Measurements from ENCODE around the gene FAAP20.

The FAAP20 gene

DNA sequence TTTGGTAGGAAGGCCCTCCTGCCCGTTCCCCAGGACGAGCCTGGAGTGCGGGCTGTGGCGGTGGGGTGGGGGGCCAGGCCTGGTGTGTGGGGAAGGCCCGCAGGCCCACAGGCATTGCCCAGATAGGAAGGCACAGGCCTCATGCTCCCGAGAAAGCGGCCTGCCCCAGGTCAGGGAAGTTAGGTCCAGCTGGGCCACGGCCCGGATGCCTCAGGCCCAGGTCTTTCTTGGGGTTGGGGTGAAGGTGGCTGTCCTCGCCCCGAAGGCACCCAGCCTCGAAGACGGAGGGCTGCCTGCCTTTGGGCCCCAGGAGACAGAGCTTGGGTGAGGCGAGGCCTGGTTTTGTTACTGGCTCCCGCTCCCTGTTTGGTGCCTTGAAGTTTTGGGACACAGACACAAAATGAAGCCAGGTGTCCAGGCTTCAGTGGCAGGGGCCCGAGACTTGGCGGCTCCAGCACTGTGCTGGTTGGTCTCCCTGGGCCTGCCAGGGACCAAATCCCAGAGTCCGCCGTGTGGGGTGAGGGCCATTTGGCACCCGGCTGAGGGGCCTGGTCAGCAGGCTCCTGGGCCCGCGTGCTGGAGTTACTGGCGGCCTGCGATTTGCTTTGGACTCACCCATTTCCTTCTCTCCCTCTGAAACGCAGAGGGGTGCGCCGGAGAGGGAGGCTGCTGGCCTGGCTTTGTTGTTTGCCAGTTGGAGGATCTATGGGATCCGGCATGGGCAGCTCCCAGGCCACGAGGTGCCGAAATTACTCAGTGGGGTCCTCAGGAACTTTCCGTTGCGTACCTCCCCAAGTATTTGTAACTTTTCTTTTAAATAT lies 35.5 kb upstream of the FAAP20 start:
- DNase-seq = no peak

DNA sequence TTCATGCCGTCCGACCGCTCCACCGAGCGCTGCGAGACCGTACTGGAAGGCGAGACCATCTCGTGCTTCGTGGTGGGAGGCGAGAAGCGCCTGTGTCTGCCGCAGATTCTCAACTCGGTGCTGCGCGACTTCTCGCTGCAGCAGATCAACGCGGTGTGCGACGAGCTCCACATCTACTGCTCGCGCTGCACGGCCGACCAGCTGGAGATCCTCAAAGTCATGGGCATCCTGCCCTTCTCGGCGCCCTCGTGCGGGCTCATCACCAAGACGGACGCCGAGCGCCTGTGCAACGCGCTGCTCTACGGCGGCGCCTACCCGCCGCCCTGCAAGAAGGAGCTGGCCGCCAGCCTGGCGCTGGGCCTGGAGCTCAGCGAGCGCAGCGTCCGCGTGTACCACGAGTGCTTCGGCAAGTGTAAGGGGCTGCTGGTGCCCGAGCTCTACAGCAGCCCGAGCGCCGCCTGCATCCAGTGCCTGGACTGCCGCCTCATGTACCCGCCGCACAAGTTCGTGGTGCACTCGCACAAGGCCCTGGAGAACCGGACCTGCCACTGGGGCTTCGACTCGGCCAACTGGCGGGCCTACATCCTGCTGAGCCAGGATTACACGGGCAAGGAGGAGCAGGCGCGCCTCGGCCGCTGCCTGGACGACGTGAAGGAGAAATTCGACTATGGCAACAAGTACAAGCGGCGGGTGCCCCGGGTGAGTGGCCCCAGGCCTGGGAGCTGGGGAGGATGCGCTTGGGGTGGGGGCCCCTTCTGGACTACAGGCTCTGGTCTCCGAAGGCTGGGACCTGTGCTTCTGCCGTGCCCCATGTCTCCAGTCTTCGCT lies 34.7 kb upstream of the FAAP20 start:
- peak; percentile 48 to 52 for DNase-seq

DNA sequence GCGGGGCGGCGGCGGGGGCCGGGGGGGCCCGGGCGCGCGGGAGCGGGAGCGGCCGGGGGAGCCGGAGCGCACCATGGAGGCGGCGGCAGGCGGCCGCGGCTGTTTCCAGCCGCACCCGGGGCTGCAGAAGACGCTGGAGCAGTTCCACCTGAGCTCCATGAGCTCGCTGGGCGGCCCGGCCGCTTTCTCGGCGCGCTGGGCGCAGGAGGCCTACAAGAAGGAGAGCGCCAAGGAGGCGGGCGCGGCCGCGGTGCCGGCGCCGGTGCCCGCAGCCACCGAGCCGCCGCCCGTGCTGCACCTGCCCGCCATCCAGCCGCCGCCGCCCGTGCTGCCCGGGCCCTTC lies 34.1 kb upstream of the FAAP20 start:
- no peak for DNase-seq

DNA sequence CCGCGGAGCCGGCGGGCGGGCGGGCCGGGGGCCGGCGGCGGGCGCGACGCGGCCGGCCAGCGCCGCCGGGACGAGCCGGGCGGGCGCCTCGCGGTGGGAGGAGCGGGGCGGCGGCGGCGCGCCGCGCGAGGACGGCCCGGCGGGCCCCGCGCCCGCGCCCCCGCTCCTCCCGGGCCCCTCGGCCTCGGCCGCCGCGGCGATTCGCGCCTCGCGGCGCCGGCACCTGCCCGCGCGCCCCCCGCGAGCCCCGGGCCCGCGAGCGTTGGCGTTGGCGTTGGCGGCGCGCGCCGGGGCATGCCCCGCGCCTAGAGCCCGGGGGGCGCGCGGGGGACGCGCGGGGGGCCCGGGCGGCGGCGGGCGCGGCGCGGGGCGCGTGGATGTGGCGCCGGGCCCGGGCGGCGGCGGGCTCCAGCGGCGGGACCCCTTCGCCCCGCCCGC lies 33.6 kb upstream of the FAAP20 start, which contains the start of gene SKI:
Gene SKI, plus strand, starts transcription at position 163 of the 438 bp plus-strand sequence. CDS start 448 bp downstream, outside the sequence.
- no peak for DNase-seq

DNA sequence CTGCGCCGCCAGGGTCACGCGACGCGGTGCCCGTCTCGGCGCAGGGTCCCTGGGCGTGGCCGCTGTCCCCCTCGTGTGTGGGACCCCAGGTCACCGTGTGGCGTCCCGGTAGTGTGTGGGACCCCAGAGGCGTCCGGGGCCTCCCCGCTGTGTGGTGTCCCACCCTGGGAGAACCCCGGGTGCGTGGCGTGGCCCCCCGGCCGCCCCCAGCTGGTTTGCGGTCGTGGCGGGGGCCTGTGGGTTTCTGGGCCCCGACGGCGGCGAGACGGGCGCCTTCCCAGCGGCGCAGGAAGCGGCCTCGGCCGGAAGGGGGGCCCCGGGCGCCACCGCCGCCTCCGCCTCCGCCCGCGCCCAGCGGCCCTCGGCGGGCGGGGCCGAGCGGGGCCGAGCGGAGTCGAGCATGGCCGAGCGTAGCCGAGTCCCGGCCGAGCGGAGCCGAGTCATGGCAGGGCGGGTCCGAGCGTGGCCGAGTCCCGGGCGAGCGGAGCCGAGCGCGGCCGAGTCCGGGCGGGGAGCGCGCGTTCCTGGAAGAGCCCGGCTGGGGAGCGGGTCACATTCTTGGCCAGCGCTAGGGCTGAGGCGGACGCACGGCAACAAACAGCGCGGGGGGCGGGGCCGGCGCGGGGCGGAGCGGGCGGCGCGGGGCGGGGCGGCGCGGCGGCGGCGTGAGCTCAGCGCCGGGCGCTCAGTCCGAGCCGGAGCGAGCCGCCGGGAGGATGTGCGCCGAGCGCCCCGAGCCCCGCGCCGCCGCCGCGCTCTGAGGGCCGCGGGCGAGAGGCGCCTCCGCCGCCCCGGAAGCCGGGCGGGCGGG lies 33.0 kb upstream of the FAAP20 start:
- peak; percentile 90 to 95 for DNase-seq

DNA sequence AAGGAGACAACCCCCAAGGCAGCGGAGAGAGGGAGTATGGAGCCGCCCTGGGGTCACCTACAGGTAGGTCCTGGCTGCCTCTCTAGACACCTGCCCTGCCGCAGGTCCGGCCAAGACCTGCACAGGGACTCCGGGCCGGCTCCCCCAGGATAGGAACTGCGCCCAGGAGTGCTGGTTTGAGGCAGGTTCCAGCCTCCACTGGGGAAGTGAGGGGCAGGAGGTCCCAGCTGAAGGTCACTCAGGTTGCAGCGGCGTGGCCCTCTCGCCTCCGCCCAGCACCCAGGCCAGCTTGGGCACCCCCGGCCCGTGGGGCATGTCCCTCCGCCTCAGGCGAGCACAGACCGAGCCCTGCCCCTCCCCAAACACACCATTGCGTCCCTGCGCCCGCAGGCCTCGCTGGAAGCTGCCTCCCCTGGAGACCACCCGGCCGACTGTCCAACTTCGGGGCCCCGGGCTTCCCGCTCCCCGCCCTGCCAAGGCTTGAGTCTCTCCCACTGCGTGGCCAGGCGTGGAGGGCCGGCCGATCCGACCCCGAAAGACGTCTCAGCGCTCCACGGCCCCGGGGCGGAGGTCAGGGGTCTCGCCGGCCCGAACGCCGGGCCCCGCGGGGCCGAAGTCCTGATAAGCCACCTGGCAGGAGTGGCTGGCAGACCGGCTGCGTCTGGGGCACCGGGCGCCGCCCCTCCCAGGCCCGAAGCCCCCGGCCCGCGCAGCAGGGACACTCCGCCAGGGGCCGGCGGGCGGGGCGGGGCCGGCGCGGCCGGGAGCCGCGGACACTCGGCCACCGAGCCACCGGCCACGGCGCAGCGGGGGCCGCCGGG lies 32.2 kb upstream of the FAAP20 start:
- DNase-seq = no peak

DNA sequence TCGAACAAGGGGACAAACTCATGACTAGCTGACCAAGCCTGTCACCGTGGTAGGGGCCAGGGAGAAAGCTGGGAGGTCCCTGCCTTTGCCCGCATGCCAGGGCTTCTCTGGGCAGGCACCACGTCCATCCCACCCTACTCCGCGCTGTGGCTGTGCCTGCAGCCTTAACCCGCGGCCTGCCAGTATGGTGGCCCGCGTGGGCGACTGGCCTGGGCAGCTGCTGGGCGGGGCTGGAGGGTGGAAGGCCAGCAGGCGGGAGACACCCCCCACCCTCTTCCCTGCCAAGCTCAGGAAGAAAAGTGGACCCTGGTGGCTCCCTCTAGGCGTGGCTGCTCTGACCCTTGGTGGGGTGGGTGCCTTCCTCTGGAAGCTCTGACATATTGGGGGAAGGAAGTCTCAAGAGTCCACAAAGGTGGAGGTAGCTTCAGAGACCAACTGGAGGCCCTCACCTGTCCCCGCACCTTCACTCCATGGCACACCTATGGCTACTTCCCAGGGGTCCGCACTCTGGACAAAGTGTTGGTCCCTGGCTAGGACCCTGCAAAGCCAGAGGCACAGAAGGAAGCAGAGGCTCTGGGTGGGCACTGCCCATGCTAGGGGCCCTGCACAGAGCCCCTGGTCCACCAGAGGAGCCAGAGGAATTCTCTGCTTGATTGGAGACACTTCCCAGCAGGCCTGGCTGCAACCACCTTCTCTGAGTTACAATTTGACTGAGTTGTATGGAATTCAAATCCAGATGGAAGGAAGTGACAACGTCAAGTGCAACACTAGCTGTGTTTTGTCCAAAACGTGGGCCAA lies 30.3 kb upstream of the FAAP20 start:
- DNase-seq = no peak

DNA sequence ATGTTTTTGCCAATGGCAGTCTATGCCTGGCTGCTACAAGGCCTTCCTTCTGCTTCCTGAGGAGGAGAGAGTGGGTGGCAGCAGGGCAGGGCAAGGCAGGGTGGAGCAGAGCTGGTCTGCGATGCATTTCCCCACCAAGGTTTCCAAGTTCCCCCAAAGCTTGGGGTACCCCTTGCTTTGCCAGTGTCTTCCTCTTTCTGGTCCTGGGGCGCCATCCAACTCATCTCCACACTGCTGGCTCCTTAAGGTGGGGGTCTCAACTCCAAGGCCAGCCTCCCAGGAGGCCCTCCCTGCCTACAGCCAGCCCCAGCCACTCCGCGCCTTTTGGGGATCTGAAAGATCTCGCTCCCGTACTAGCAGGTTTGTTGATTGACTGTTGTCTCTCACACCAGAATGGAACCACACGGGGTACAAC lies 29.6 kb upstream of the FAAP20 start:
- DNase-seq = no peak

DNA sequence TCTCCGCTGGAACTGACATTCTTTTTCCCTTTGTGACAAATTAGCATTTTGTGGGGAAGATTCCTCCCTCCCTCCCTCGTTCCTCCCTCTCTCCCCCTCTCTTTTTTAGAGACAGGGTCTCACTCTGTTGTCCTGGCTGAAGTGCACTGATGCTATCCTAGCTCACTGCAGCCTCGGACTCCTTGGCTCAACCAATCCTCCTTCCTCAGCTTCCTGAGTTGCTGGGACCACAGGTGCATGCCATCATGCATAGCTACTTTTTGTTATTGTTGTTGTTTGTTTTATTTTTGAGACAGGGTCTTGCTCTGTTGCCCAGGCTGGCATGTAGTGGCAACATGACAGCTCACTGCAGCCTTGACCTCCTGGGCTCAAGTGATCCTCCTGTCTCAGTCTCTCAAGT lies 26.7 kb upstream of the FAAP20 start:
- DNase-seq = no peak

DNA sequence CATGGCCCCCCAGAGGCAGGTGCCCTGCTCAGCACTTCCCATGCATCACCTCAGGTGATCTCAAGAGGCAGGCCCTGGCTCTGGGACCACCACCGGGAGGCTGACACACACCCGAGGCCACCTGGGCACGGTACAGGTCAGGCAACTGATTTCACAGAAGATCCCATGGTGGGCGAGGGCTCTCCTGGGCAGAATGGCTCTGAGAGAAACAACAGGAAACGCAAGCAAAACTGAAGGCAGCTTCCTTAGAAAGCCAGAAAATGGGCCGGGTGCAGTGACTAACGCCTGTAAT lies 22.1 kb upstream of the FAAP20 start:
- no peak for DNase-seq

DNA sequence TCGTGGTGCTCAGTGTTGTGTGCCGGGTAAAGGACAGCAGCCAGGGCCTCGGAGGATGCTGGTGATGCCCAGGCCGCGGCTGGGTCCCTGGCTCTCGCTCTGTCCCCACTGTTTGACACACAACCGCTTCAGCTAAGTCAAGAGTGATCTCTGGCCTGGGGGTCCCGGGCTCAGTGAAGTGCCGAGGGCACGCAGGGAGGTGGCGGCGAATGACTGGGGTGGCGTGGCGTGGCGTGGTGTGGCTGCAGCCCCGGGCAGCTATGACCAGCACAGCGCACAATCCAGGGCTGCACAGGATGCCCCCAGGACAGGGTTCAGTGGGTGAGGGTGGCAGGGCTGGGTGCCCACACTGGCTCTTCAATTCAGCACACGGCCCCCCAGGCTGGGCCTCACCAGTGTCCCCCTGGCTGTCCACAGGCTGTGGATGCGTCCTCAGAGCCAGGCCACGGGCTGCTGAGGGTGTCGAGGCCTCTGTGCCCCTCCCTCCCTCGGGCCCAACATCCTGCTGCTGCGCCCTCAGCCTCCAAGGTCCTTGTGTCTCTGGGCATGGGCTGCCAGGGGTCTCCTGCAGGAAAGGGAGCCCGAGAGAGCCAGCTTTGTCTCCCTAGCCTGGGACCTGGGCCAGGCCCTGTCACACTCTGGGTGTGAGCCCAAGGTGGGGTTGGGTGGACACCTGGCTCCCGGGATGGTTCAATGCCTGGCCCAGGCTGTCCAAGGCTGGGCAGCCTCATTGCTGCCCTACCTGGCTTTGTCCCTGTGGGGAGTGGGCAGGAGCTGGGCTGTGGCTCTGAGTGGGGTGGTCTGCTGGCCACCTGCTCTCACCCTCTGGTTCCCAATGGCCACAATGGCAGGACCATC lies 21.6 kb upstream of the FAAP20 start:
- no peak for DNase-seq

DNA sequence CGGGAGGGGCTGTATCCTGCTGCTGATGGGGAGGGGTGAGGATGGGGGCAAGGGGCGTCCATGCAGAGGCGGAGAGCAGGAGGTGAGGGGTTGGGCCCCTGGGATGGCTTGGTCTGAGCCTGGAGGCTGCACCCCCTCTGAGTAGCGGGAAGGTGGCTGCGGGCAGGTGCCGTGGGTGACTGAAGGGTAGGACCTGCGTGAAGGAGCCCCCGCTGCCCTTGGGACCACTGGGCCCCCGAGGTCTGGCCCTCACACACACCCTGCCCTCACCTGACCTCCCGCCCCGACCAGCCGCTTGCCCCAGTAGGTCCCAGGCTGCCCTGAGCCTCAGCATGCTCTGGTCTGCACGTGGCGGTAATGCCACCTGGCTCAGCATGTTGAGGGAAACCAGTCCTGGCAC lies 20.8 kb upstream of the FAAP20 start:
- DNase-seq = no peak

DNA sequence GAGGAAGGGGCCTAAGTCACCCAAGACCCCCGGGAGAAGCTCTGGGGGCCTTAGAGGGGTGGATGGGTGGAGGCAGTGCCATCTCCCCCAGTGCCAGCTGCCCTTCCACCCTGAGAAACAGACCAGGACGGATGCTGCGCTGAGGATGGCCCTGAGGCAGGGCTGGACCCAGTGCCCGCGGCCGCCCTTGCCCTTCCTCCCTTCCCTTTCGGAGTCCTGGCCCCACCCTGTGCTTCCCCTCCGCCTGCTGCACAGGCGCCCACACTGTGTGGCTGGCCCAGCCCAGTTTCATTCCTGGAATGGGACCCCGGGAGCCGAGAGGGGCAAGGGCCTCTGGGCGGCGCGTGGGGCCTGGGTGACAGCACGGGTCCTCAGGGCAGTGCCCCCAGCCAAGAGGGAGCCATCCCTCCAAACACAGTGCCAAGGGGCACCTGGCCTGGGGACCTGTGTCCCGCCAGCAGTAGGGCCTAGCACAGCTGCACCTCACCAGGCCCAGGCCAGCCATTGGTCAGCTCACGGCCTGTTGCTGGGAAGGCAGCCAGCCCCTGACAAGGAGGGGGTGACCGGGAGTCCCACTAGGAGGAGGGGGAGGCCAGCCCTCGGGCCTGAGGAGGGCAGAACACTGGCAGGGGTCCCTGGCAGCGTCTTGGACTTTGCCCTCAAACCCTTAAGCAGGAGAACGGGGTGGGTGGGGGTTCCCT lies 20.1 kb upstream of the FAAP20 start:
- no peak for DNase-seq

DNA sequence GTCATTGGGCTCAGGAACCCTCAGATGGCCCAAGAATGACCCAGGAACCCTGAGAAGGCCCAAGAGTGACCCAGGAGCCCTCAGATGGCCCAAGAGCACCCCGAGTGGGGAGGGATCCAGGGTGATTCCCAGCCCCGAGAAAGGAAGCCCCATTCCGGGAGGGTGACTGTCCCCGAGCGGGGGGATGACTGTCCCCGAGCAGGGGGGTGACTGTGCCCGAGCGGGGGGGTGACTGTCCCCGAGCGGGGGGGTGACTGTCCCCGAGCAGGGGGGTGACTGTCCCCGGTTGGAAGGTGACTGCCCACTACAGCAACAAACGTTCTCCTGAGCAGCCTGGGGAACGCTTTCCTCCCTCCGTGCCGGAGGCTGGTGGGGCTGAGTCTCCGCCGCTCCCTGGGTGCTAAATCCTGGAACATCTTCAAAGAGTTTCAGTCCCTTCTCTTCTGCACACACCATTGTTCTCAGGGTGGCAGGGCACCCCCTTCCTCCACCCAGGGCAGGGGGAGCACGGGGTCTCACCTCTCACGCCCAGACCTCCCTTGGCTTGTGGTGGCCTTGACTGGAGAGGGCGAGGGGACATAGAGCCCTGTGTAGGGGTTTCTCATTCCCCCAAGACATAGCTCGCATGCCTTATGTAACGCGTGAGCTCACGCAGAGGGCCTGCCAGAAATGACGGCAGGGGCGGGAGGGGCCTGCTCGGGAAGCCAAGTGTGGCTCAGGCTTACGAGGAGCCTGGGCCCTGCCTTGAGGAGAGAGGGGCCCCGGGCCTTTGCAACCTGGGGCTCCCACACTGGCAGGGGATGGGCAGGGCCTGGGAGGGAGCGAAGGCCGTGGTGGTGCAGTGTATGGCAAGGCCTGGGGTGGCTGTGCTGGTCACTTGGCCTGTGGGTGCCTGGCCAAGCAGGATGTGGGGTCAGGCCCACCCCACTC lies 19.3 kb upstream of the FAAP20 start:
- DNase-seq = no peak

DNA sequence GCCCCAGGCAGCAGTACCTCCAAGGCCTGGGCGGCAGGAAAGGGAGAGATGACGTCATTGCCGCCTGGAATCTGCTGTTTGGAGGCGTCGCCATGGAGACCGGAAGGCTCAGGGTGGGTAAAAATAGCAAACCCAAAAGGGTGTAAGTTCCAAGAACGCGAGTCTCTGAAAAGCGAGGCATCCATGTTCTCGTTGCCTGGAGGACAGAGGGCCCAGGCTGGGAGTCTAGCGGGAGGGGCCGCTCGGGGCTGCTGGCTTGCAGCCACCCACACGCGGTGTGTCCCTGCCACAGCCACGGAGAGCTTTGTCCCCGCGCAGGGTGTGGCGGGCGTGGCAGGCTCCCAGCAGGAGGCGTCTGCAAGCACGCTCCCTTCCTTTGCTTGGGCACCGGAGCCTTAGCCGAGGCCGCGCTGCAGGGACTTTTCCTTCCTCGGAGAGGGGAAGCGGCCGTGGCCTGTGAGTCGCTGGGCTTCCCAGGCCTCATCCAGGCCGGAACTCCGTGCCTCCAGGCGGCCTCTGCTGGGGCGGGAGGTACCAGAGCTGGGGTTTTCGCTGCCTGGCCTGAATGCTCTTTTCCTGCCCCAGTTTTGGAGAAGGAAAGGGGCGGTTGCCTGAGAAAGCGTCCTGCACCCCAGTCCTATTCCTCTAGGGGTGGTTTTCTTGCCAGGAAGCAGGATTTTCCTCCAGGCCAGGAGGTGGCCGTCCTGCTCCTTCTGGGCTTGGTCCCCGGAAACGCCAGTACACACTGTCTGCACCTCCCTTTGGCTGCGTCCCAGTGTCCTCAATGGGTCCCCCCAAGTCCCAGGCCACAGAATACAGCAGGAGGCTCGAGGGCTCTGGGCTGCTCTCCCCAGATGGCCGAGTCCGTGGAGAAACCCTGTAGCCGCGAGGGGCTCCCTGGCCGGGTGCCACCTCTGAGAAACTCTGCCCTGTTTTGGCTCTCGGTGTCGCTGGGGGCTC lies 18.2 kb upstream of the FAAP20 start:
- DNase-seq = peak in 1 of 2 experiments; percentile 41

DNA sequence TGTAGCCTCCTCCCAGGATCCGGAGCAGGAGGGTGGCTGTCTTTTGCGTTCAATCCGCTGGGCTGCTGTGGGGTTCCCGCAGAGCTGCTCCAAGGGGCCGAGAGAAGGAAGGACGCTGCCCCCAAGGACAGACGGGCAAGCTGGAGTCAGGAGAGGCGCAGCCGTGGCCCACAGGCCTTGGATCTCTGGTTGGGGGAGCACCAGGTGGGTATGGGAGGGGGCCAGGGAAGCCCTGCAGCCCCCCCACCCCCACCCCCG lies 17.6 kb upstream of the FAAP20 start:
- DNase-seq = no peak

DNA sequence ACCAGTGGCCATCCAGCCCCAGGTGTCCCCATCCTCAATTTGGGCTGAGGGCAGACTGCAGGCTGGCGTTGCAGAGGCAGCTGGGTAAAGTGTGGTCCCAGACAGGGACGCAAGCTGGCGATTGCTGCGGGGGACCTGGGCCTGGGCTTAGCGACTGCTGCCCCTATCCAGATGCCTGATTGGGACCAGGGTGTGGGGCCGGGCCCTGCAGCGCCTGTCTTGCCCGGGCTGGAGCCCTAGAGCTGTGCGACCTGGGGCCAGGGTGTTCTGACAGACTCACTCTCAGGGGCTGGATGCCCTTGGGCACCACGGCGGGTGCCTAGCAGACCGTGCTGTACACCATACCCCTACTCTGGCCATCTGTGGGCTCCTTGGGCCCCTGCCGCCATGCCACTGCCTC lies 16.2 kb upstream of the FAAP20 start:
- DNase-seq = no peak

DNA sequence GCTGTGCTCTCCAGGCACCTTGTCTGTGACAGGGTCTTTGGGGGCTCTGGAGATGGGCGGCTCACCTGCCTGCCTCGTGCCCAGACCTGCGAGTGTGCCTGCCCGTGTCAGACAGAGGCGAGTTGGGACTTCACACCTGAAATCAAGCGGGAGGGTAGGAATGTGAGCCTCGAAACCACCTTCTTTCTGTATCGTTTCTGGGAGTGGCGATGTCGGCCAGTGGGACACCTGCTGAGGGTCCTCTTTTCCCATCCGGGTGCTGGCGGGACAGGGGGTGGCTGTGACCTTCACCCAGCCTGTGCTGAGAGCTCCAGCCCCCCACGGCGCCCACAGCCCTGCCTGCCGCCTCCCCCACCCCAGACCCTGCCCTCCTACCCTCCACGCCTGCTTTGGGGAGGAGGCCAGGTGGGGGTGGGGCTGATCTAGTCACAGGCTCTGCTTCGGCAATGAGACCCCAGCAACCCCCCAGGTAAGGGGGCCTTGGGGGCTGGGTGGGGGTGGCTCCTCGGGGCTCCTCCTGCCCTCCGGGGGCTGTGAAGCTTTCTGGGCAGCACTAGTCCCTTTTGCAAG lies 15.6 kb upstream of the FAAP20 start:
- no peak for DNase-seq

All from stimulated activated CD4-positive, alpha-beta T cell treated with anti-CD3 and anti-CD28 coated beads, Interleukin-4, amount 100 ng/mL, for 4 hours (primary cell).